Thymus (tissue), 11 donors: ENCODE measurements around the gene NBEAL2. TPM values are rescaled to one million over a fixed set of nuclear protein-coding genes. Genes with fewer than 3 reads are reported as not detected.
A peak's percentile ranks its signal among the peaks of the same experiment; 100 is the strongest.

Source experiments
- DNase-seq, 9 donors: peaks; one replicate each; pipeline ENCODE4 v3.0.0-alpha.2; 2013; ENCODE audit warnings: low spot score in 9 of 9, low read depth in 6 of 9, missing footprints in 1 of 9
- H3K27ac ChIP-seq, 2 donors: one replicate each; pipeline ENCODE4 v1.5.1; 2013; ENCODE audit warnings: control low read depth in 1 of 2, low read depth in 1 of 2, low read length in 1 of 2, mild to moderate bottlenecking in 1 of 2, moderate library complexity in 1 of 2
- H3K27me3 ChIP-seq, 2 donors: one replicate each; pipeline ENCODE4 v1.5.1; 2013; ENCODE audit warnings: low read length in 1 of 2; ENCODE audit not compliant: control insufficient read depth in 2 of 2, insufficient read depth in 1 of 2
- H3K36me3 ChIP-seq, 2 donors: one replicate each; pipeline ENCODE4 v1.5.1; 2013; ENCODE audit warnings: low read length in 1 of 2, mild to moderate bottlenecking in 1 of 2, moderate library complexity in 1 of 2; ENCODE audit not compliant: control insufficient read depth in 2 of 2, insufficient read depth in 2 of 2
- H3K4me1 ChIP-seq, 2 donors: one replicate each; pipeline ENCODE4 v1.5.1; 2013; ENCODE audit warnings: low read length in 2 of 2; ENCODE audit not compliant: control insufficient read depth in 2 of 2, insufficient read depth in 2 of 2
- H3K4me3 ChIP-seq, 2 donors: one replicate each; pipeline ENCODE4 v1.5.1; 2013; ENCODE audit warnings: low read length in 2 of 2, control low read depth in 1 of 2, mild to moderate bottlenecking in 1 of 2
- H3K9me3 ChIP-seq, 2 donors: one replicate each; pipeline ENCODE4 v1.5.1; 2013; ENCODE audit warnings: low read length in 1 of 2, mild to moderate bottlenecking in 1 of 2; ENCODE audit not compliant: control insufficient read depth in 2 of 2, insufficient read depth in 1 of 2
- WGBS: extraction: QIAGEN DNeasy Blood & Tissue Kit; methylation state at CpG from one replicate; pipeline ENCODE4 v1.1.7; 2013; 5-methylcytosine and 5-hydroxymethylcytosine counted together
- polyA plus RNA-seq: library from polyadenylated mRNA; stranded (reverse); fragments of 200-250 nt; gene quantifications from one replicate; pipeline ENCODE4 v1.2.3, GENCODE V29; 2013
- total RNA-seq: library from RNA; stranded (reverse); fragments of 120-200 nt; gene quantifications from one replicate; pipeline ENCODE4 v1.2.4, GENCODE V29; 2013
- donor health status: healthy.

NBEAL2 gene
- total and polyA plus RNA-seq, 2 donors = 15.3 to 83.6 TPM

GRCh38 chr3:47054412-47054811 is 74.9 kb downstream of the NBEAL2 start:
- no peak overlapping the region for H3K4me3 ChIP-seq
- H3K4me1 ChIP-seq = peaks cover 0 to 5% of the 10 kb centered on the region in 2 donors
- no peak for DNase-seq
- H3K27me3 ChIP-seq = no peaks in the 10 kb centered on the region
- no peaks in the 10 kb centered on the region for H3K9me3 ChIP-seq
- H3K36me3 ChIP-seq = peaks cover 20 to 50% of the 10 kb centered on the region in 2 donors
- no peak overlapping the region for H3K27ac ChIP-seq

DNA sequence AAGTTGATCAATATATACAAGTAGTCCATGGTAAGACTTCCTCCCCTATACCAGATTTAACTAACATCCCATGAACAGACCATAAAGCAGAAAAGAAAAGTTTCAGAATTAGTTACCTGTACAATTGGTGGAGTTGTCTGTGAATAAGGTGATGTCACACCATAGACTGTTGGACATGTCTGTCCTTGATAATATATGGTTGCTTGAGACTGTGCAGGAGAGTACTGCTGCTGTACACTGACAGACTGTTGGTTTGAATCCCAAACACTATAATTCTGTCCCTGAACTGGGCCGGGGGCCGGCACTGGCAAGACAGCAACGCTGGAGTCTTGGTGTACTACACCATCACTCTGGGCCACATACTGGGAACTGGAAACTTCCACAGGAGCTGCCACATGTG is 77.2 kb downstream of the NBEAL2 start:
- Histone ChIP-seq H3K4me3 (no peak overlapping the region), H3K4me1 (peaks cover 0 to 5% of the 10 kb centered on the region in 2 donors), H3K27ac (no peak overlapping the region), H3K27me3 (no peaks in the 10 kb centered on the region), H3K36me3 (peaks cover 20 to 53% of the 10 kb centered on the region in 2 donors), H3K9me3 (no peaks in the 10 kb centered on the region)
- 98% methylated on average over 3 of the region's 3 CpGs for WGBS
- DNase-seq = no peak

GRCh38 chr3:47057212-47057671 is 77.8 kb downstream of the NBEAL2 start:
- no peak overlapping the region for H3K4me3 ChIP-seq
- no peaks in the 10 kb centered on the region for H3K27me3 ChIP-seq
- H3K4me1 ChIP-seq = peaks cover 0 to 5% of the 10 kb centered on the region in 2 donors
- H3K36me3 ChIP-seq = peaks cover 19 to 54% of the 10 kb centered on the region in 2 donors
- WGBS = 61% methylated on average over 6 of the region's 6 CpGs
- peak in 1 of 9 donors; percentile 37 for DNase-seq
- H3K27ac ChIP-seq = no peak overlapping the region
- H3K9me3 ChIP-seq = no peaks in the 10 kb centered on the region

Other genes with a start within 250 kb of the NBEAL2 start
- 0.19 TPM for gene MYL3, start 116.2 kb upstream of the NBEAL2 start, total RNA-seq
- gene MYL3, start 116.2 kb upstream of the NBEAL2 start, polyA plus RNA-seq = 0.50 TPM
- gene PTH1R, start 101.9 kb upstream of the NBEAL2 start, total RNA-seq = 0.80 TPM
- 6.9 TPM for gene PTH1R, start 101.9 kb upstream of the NBEAL2 start, polyA plus RNA-seq
- gene CCDC12, start 2.9 kb upstream of the NBEAL2 start, total RNA-seq = 47.4 TPM
- gene CCDC12, start 2.9 kb upstream of the NBEAL2 start, polyA plus RNA-seq = 83.9 TPM
- gene SETD2, start 184.4 kb downstream of the NBEAL2 start, total RNA-seq = 33.7 TPM
- 20.5 TPM for gene SETD2, start 184.4 kb downstream of the NBEAL2 start, polyA plus RNA-seq